Cardiac muscle cell (in vitro differentiated cells and primary cell): ENCODE measurements around the gene ZSCAN20. TPM values are rescaled to one million over a fixed set of nuclear protein-coding genes. Genes with fewer than 3 reads are reported as not detected.

Source experiments
- DNase-seq, 2 donors: peaks; one replicate each; pipeline versions ENCODE4 v3.0.0 to v3.0.0-alpha.2; 2010 to 2017; ENCODE audit warnings: low read depth in 1 of 2, low spot score in 1 of 2
- H3K27ac ChIP-seq: fragments of 200-600 bp; sonication (generic); 2 replicates; pipeline ENCODE4 v1.5.1; 2016
- H3K27me3 ChIP-seq: fragments of 200-600 bp; sonication (generic); 2 replicates; pipeline ENCODE4 v1.6.0; 2016; ENCODE audit warnings: control low read depth
- H3K36me3 ChIP-seq: fragments of 200-600 bp; sonication (generic); 2 replicates; pipeline ENCODE4 v1.5.1; 2016; ENCODE audit warnings: control low read depth
- H3K4me1 ChIP-seq: fragments of 200-600 bp; sonication (generic); 2 replicates; pipeline ENCODE4 v1.8.1; 2017; ENCODE audit warnings: low read depth, mild to moderate bottlenecking, mixed run types
- H3K4me3 ChIP-seq: fragments of 200-600 bp; sonication (generic); 2 replicates; pipeline ENCODE4 v1.5.1; 2016; ENCODE audit warnings: mild to moderate bottlenecking
- H3K9me3 ChIP-seq: fragments of 200-600 bp; sonication (generic); 2 replicates; pipeline ENCODE4 v1.5.1; 2017; ENCODE audit warnings: low read depth, mild to moderate bottlenecking, control low read depth
- polyA plus RNA-seq: library from polyadenylated mRNA; unstranded; fragments of >200 nt; fragmentation: Nextera tagmentation; extraction: Ambion mirVana; gene quantifications from 2 replicates; pipeline ENCODE4 v1.2.1, GENCODE V29; 2016
- total RNA-seq: library from RNA; depleted of rRNA; stranded (reverse); fragments of >200 nt; gene quantifications from 2 replicates; pipeline ENCODE4 v1.2.3, GENCODE V29; 2016
- TF ChIP-seq, protein P1 (sequence below): IDR thresholded peaks from 2 replicates; pipeline ENCODE4 v1.5.1; 2012; ENCODE audit warnings: low read depth, mild to moderate bottlenecking, low read length

The ZSCAN20 gene
- total and polyA plus RNA-seq, 2 experiments from 2014 or later = 1.4 to 7.2 TPM

DNA sequence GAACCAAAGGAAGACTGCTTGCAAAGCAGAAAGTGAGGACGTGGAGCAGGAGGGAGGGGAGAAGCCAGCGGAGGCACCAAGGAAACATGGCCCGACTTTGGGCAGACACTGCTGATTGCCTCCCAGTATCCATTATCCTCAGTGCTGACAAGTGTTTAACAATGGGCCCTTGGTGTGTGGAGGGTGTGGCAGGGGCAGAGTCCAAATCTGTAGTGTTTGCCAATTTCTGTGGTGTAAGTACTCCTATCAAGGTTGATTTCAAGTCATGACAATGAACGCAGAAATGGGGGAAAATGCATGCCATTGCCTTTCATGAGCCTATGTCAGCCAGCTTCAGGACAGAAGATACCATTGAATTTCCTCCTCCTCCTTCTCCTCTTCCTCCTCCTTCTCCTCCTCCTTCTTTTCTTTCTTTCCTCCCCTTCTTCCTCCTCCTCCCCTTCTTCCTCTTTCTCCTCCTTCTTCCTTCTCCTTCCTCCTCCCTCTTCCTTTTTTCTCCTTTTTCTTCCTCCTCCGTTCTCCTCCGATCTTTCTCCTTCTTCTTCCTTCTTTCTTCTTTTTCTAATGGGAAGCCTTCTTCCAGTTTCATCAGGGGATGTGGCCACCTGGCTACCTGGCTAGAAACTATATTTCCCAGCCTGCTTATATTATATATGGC lies 31.2 kb upstream of the ZSCAN20 start:
- peaks cover 24% of the 10 kb centered on the region for H3K4me1 ChIP-seq
- H3K36me3 ChIP-seq = no peaks in the 10 kb centered on the region
- no peaks in the 10 kb centered on the region for H3K9me3 ChIP-seq
- H3K27me3 ChIP-seq = no peaks in the 10 kb centered on the region
- H3K4me3 ChIP-seq = no peak overlapping the region
- DNase-seq = no peak
- H3K27ac ChIP-seq = no peak overlapping the region
- TF ChIP-seq, protein P1, sequence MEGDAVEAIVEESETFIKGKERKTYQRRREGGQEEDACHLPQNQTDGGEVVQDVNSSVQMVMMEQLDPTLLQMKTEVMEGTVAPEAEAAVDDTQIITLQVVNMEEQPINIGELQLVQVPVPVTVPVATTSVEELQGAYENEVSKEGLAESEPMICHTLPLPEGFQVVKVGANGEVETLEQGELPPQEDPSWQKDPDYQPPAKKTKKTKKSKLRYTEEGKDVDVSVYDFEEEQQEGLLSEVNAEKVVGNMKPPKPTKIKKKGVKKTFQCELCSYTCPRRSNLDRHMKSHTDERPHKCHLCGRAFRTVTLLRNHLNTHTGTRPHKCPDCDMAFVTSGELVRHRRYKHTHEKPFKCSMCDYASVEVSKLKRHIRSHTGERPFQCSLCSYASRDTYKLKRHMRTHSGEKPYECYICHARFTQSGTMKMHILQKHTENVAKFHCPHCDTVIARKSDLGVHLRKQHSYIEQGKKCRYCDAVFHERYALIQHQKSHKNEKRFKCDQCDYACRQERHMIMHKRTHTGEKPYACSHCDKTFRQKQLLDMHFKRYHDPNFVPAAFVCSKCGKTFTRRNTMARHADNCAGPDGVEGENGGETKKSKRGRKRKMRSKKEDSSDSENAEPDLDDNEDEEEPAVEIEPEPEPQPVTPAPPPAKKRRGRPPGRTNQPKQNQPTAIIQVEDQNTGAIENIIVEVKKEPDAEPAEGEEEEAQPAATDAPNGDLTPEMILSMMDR = no peak

DNA sequence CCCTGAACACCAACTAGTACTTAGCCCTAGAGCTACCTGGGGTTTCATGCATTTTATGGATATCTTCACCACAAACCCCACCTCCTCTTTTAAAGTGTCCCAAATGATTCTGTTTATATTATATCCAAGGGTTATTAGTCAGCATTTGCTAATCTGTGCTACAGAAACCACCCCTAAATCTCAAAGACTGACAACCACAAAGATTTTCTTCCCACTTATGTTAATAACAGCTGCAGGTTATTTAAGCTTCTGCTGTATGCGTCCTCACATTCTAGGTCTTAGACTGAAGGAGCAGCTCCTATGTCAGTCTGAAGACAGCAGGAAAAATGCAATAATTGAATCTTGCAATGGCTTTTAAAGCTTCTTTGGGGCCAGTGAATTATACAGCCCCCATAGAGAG lies 30.3 kb upstream of the ZSCAN20 start:
- no peak for DNase-seq
- H3K4me1 ChIP-seq = peaks cover 15% of the 10 kb centered on the region
- H3K4me3 ChIP-seq = no peak overlapping the region

DNA sequence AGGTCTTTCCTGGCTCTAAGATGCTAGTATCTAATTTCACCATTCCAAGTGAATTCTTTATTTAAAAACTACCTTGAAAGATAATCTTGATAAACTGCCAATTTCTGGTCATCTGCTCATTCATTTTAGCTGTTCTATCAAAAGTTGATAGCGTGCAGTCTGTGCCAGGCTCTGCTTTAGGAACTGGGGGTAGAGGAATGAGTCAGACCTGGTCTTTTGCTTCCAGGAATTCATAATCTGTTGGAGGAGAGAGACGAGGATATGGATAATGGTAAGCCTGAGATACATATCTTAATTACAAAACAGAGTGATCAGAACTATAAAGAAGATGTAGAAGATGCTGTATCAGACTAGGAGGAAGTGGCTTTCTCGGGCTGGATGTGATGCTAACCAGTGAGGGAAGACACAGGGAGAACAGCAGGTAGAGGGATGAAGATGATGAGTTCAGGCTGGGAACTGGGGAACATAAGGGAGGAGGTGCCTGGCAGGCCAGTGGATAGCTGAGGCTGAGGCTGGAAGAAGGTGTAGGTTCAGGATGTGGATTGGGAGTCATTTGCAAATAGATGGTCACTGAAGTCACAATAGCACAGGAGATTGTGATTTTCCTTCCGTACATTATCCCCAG lies 29.3 kb upstream of the ZSCAN20 start:
- Histone ChIP-seq H3K9me3 (no peaks in the 10 kb centered on the region), H3K36me3 (no peaks in the 10 kb centered on the region), H3K4me1 (peaks cover 8% of the 10 kb centered on the region), H3K27ac (no peak overlapping the region), H3K4me3 (no peak overlapping the region), H3K27me3 (no peaks in the 10 kb centered on the region)
- TF ChIP-seq, protein P1 = no peak
- DNase-seq = peak in 1 of 2 donors; percentile 27

More for the DNA sequence above, 30.3 kb upstream of the ZSCAN20 start:
- TF ChIP-seq, protein P1 = no peak
- Histone ChIP-seq H3K27me3 (no peaks in the 10 kb centered on the region), H3K9me3 (no peaks in the 10 kb centered on the region), H3K27ac (no peak overlapping the region), H3K36me3 (no peaks in the 10 kb centered on the region)

DNA sequence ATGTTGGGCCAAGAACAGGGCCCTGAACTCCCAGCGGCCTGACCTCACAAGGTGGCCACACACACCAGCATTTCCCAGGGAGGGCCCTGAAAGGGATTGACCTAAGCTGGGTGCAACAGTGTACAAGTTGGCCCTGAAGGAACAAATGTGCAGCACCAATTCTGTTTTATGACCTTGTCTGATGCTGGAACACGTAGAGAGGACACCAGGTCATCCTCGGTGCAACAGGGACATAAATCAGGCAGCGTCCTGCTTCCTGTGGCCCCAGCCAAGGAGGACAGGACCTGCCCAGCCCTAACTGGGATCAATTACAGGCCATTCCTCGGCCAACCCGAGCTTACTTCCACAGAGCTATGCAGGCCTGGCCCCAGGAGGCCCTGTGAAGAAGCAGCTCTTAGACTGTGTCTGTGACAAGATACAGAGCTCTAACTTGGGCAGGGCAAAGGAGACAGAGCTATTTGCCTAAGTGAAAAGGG lies 28.7 kb upstream of the ZSCAN20 start:
- H3K27me3 ChIP-seq = no peaks in the 10 kb centered on the region
- peaks cover 8% of the 10 kb centered on the region for H3K4me1 ChIP-seq
- TF ChIP-seq, protein P1 = no peak
- H3K4me3 ChIP-seq = no peak overlapping the region
- H3K9me3 ChIP-seq = no peaks in the 10 kb centered on the region
- peak overlapping the region; percentile 24 for H3K27ac ChIP-seq
- no peaks in the 10 kb centered on the region for H3K36me3 ChIP-seq
- DNase-seq = peak in 1 of 2 donors; percentile 20

- Histone ChIP-seq H3K27ac (no peak overlapping the region), H3K4me3 (no peak overlapping the region), H3K4me1 (no peaks in the 10 kb centered on the region), H3K9me3 (no peaks in the 10 kb centered on the region), H3K36me3 (no peaks in the 10 kb centered on the region), H3K27me3 (no peaks in the 10 kb centered on the region)
- TF ChIP-seq, protein P1 = no peak
- no peak for DNase-seq
These were observed 27.3 kb upstream of the ZSCAN20 start for GRCh38 chr1:33445108-33445507.
